GM21786 (cell line): ENCODE results near the gene GNA15.
"Not testable (repeated sequence)": the region's sequence is repeated elsewhere in the genome, so short reads cannot be mapped to it uniquely, and the experiment has no call there.

Source experiments
- ATAC-seq: cut with Tn5 transposase; IDR thresholded peaks from one replicate; pipeline ENCODE4 v1.9.1; 2021; ENCODE audit not compliant: unreplicated experiment

Gene GNA15, protein sequence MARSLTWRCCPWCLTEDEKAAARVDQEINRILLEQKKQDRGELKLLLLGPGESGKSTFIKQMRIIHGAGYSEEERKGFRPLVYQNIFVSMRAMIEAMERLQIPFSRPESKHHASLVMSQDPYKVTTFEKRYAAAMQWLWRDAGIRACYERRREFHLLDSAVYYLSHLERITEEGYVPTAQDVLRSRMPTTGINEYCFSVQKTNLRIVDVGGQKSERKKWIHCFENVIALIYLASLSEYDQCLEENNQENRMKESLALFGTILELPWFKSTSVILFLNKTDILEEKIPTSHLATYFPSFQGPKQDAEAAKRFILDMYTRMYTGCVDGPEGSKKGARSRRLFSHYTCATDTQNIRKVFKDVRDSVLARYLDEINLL

DNA sequence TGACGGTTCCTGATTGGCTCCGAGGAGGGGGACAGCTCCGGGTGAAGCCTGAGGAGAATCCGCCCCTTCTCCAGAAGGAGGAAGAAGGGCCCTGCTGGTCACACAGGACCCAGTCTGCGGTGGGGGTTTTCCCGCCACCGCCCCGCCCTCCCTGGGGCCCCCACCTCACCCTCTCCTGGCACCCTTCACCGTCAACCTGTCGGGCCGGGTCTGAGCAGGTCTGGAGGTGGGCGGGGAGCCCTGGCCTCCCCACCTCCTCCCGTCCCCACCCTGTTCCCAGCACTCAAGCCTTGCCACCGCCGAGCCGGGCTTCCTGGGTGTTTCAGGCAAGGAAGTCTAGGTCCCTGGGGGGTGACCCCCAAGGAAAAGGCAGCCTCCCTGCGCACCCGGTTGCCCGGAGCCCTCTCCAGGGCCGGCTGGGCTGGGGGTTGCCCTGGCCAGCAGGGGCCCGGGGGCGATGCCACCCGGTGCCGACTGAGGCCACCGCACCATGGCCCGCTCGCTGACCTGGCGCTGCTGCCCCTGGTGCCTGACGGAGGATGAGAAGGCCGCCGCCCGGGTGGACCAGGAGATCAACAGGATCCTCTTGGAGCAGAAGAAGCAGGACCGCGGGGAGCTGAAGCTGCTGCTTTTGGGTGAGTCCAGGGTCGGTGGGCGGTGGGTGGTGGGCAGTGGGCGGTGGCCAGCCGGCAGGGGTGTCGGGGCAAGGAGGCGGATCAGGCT lies at the start of gene GNA15:
TSS of gene GNA15 (plus strand) at position 73 of the 723 bp plus-strand sequence. CDS start at position 491, 418 bp downstream.
- no peak for ATAC-seq

DNA sequence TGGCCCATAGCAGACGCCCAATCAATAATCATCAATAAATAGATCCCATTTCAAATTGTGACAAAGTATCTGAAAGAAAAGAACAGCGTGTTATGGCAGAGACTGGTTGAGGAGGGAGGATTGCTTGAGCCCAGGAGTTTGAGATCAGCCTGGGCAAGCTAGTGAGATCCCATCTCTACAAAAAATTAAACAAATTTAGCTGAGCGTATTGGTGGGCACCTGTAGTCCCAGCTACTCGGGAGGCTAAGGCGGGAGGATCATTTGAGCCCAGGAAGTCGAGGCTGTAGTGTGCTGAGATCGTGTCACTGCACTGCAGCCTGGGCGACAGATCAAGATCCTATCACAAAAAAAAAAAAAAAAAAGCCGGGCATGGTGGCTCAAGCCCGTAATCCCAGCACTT lies 48.1 kb upstream of the GNA15 start:
- no peak for ATAC-seq

DNA sequence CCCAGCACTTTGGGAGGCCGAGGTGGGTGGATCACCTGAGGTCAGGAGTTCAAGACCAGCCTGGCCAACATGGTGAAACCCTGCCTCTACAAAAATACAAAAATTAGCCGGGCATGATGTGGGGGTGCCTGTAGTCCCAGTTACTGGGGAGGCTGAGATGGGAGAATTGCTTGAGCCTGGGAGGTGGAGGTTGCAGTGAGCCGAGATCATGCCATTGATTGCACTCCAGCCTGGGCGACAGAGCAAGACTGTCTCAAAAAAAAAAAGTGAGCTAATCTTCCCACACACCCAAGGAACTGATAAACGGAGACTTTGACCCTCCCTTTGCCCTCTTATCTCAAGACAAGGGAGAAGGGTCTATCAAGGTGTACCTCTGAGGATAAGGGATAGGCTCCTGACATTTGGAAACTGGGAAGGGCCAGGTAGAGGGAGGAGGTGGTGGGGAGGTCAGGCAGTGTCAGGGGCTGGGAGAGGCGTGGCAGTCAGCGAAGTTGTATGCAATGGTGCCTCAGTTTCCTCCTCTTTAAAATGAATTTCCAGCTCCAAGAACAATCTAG lies 46.5 kb upstream of the GNA15 start:
- not testable (repeated sequence) for ATAC-seq

DNA sequence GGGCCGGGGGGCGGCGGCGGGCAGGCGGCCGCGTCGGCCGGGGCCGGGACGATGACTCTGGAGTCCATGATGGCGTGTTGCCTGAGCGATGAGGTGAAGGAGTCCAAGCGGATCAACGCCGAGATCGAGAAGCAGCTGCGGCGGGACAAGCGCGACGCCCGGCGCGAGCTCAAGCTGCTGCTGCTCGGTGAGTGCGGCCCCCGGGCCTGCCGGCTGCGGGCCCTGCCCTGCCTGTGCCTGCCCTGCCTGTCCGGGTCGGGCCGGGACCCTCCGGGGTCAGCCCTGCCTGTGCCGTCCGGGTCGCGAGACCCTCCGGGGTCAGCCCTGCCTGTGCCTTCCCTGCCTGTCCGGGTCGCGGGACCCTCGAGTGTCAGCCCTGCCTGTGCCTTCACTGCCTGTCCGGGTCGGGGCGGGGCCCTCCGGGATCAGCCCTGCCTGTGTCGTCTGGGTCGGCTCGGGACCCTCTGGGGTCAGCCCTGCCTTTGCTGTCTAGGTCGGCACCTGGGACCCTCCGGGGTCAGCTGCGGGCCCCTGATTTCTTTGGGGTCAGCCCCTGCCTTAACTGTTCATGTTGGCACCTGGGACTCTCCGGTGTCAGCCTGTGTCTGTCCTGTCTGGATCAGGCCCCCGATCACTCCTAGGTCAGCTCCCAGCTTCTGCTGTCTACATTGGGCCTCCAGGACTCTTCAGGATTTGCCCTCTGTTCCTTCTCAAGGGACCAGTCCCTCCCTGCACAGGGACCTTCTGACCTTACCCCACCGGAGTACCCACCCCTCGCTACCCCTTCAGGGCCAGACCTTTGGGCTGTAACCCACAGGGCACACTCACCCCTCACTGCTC lies 41.0 kb upstream of the GNA15 start:
- no peak for ATAC-seq

DNA sequence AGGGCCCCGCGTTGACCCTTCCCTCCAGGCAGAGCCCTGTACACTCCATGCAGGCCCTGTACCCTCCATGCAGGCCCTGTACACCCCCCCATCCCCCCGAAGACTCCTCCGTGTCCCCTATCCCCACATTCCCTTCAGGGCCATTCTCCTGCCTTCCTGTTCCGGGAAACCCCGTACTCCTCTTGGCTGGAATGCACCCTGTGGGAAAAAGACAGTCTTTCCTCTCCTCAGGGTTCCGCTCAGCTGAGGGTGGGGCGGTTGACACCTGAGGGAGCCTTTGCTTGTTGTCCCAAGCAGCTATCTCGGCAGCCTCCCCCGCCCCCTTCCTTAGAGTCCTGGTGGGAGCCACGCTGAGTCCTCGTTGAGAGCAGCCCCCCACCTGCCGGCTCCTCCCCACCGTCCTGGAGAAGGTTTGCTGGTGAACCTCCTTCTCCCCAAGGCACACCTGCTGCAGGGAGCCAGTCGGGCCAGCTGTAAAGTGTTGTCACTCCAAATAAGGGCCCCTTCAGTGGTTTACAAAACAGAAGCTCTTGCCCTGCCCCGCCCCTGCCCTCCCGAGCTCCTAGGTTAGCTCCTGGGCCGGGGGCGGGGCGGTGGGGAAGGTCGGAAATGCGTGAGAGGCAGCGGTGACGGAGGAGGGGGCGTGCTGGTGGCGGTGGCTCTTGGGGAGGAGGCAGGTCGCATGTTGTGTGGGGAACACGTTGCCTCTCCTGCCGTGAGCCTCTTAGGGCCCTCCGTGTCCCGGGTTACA lies 40.2 kb upstream of the GNA15 start:
- ATAC-seq = no peak

DNA sequence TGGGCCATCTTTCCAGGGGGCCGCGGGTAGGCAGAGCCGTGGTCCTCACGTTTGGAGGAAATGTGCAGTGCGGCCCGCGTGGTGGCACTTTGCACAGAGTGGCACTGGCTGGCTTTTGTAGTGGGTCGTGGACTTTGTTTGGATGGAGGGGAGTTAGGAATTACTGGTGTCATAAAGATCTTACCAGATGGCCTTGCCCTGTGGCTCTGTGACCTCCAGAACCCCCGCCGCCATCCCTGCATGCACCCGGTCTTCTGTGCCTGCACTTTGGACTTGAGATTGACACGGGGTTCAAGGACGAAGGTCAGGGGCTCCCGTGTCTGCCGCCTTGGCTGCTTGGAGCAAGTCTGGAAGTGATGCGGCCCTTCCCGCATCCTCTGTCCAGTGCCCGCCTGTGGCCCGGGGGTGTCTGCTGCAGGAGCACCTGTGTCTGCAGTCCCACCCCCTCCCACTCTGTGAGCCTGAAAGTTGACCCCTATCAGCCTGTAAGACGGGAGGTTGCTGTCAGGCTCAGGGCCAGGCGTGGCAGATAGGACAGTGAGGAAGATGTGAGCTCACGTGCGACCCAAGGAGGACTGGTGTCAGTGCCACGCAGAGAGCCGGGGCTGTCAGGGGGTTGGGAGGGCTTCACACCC lies 39.4 kb upstream of the GNA15 start:
- no peak for ATAC-seq

DNA sequence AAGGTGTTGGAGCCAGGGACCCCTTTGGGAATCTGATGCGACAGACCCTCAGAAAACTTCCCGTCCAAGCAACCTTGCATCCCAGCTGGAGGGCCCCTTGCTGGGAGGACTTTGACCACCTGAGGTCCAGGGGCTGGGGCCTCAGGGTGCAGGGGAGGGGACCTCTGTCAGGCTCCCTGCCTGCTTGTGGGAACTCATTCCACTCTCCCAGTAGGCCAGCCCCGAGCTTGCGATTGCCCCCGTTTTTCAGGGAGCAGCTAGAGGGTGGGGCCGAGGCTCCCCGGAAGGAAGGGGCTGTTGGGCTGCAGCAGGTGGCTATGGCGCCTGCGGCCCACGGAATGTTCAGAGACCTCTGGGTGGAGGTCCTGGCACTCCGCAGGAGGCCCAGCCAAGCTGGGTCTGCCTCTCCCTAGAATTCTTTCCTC lies 38.9 kb upstream of the GNA15 start:
- no peak for ATAC-seq

DNA sequence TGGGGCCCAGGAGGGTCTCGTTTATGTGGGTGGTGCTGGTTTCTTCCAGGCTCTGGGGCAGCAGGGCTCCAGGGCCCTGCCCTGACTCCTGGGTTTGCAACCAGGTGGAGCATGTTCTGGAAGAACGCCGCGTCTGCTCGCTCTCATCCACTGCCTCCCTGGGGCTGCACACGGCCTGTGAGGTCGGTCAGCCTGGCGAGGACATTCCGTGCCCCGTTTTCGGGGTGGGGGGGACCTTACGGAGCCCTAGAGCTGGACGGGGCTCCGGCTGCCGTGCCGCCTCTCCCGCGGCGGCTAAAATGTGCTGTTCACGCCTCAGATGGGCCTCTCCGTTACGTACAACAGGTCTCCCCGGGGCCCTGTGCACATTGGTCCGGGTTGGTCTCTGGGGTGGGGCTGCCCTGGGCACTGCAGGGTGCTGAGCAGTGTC lies 38.4 kb upstream of the GNA15 start:
- ATAC-seq = no peak

DNA sequence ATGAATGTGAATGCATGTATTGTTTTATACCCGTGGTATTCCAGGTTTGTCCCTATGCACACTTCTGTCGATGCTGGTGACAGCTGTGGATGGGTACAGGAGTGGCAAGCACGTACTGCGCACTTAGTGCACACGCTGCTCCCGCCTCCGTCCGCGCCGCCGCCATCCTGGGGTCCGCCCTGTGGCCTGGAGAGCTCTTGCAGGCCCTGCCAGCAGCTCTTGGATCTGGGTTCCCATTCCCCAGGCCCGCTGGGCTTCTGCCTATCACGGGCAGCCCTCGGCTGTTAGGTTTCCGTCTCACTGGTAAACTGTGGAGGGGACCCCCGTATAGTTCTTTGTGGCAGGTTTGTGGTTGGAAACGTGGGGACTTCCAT lies 37.7 kb upstream of the GNA15 start:
- ATAC-seq = no peak

DNA sequence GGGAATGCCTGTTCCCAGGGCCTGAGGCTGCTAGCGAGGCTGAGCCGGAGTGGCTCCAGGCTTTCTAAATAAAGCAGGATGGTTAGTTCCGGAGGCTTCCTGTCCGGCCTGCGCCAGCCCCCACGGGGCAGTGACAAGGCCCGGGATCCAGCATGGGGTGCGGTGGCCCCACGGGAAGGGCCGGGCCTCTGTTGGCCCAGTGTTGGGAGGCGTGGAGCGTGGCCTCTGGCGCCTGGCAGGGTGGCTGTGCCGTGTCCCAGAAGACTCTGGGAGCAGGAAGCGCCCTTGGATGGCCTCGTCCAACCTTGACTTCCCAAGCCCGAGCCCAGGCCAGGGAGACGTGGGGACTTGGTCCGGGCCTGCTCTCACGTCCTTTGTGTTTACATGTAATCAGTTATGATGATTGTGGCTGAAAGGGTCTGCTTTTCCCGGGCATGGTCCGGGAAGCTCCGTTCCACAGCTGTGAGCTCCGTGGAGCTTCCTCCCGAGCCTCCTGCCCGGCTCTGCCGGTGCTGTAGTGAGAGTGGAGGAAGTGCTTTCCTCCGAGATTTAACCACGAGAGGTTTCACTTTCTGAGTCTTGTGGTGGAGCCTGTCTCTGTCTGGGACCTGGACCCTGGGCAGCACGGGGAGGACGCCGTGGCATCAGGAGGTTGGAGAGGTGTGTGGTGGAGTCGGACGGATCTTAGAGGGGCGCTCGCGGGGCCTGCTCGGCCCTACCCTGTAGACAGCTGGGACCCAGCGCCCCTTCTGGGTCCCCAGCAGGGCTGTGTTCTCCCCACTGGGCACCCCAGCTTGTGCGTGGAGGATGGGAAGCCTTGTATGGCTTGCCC lies 37.1 kb upstream of the GNA15 start:
- ATAC-seq = no peak

DNA sequence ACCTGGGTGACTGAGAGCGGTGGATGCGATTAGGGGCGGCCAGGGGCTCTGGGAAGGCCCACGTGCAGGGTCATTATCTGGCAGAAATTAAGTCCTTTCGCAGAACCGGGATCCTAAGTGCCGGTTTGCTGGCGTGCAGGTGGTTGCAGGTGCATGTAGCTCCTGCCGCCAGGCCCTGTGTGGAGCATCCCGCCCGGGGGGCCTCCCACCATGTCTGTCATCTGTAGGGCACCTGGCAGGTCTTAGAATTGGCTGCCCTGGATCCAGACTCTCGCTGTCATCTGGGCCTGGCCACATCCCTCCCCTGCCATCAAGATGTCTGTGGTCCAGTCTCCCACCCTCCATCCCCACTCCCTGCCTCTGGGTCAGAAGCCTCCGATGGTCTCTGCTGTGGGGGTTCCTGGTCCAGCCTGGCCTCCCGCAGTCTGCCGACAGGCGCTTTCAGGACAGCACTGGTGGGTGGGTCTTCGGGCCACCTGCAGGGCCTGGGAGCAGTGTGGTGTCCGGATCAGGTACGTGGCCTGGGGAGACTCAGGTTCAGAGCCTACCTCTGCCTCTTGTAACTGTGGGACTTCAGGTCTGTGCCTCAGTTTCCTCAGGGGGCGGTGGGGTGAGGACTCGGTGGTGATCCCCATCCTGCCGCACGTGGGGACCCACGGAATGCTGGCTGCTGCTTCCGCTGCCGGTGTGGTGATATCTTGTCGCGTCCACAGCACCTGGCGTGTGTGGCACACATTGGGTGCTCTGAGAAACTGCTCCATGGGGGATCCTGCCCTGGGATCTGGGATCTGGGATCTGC lies 36.3 kb upstream of the GNA15 start:
- no peak for ATAC-seq

DNA sequence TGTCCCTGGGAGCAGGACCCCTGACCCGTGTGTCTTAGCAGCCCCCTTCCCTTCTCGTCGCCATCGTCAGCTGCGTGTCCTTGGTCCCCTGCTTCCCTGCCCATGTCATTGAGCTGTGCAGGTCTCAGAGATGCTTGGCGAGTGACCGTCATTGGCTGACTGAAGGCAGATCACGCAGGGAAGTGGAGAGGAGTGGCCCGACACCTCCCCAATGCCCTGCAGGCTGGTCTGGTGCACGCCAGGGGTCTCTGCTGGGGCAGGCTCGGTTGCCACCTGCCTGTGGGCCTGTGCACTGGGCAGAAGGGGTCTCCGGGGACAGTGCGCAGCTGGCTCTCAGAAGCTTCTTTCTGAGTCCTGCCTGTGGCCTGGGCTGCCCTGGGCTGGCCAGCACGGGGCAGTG lies 35.5 kb upstream of the GNA15 start:
- no peak for ATAC-seq

DNA sequence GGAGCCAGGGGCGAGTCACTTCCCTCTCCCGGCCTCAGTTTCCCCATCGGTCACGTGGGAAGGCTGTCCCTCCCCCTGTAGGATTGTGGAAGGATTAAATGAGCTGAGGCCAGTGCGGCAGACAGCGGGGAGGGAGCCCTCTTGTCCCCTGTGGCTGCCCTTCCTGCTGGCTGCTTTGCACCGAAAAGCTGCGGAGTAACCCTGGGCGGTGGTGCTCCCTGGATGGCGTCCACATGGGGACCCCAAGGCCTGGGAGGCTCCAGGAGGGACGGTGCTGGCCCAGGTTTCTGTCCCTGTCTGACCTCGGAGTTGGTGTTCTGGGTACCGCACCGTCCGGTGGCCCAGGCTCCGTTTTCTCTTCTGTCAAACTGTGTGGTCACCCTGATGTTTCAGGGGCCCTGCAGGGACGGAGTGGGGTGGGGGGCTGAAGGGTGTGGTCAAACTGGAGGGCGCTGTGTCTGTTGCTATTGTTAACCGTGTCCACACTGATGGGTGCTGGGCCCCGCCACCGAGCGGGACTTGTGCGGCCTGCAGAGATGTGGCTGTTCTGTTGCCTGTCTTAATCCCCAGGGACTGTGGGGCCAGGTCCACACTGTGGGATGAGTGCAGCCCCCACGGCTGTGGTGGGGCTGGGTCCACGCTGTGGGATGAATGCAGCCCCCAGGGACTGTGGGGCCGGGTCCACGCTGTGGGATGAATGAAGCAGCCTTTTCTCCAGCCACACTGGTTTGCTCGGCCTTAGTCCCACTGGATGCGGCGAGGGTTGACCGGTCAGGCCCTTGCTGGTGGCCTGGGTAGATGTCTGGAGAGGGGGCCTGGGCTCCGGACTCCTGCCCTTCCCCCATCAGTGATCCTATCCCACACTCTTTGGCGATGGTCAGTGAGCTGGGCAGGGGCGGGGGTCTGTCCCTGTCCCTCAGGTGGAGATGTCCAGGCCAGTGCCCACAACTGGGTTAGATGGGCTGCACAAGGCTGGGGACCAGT lies 34.8 kb upstream of the GNA15 start:
- ATAC-seq = no peak

DNA sequence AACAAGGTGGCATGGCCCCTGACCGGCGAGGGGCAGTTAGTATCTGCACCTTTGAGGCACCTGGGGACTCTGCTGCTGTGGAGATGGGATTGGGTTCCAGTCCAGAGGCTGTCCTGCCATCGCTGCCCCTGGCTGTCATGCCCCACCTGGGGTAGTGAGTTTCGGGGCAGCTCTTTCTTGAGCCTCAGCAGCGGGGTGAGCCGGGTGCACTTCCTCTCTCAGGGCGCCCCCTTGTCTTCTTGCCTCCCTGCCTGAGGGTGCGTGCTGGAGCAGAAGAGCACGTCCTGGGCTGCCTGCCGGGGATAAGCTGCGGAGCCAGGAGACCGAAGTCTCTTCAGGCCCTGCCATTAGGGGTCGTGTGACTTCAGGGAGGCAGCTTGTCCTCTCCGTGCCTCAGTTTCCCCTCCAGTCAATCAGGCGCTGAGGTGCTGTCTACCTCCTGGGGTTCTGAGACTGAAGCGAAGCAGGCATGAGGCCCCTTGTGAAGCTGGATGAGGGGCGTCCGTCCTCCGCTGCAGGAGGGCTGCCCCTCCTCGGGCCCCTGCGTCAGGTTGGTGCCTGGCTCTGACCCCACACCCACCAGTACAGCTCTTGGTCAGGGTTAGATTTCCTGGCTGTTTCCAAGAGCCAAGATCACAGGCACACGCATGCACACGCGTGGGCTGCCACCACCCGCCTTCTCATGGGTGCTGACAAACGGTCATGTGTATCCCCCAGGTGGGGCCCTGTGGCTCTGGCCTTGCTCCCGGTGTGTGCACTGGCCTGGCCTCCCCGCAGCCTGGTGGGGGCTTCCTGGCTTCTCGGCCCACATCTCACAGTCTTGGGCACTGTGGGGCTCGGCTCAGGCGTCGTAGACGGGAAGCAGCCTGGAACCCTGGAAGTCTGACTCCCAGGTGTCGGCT lies 33.3 kb upstream of the GNA15 start:
- ATAC-seq = no peak

DNA sequence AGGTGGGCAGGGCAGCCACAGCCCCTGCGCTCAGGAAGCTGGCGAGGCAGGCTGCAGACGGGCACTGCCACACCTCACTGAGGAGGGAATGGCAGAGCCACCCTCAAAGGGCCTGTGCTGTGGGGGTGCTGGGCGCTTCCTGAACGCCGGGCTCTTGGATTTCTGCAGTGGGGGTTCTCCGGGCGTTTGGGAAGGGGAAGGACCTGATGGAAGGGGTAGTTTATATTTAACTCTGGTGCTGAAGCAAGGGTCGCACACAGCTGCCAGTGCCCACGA lies 31.2 kb upstream of the GNA15 start:
- no peak for ATAC-seq
